Measurements from ENCODE around the gene CEMIP. TPM values are rescaled to one million over a fixed set of nuclear protein-coding genes. Genes with fewer than 3 reads are reported as not detected.

Gene CEMIP
- total RNA-seq, 1 donor from 2014 or later = 6.5 TPM

DNA sequence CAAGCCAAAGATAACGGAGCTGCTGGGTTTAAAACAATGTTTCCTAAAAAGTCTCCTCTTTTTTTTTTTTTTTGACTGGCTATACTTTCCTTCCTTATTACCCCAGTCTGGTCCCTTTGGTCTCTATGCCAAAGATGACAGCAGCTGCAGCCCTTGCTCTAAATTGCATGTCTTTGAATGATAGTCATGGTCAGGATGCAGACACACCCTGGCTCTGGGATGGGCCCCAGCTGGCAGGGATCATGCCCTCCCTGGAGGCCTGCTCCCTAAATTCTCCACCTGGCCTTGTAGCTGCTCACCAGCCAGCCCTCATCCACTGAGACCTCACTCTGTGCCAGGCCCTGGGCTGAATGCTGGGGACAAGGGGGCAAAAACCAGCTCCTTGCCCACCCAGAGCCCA lies 114.6 kb downstream of the CEMIP start:
- no peak for DNase-seq

DNA sequence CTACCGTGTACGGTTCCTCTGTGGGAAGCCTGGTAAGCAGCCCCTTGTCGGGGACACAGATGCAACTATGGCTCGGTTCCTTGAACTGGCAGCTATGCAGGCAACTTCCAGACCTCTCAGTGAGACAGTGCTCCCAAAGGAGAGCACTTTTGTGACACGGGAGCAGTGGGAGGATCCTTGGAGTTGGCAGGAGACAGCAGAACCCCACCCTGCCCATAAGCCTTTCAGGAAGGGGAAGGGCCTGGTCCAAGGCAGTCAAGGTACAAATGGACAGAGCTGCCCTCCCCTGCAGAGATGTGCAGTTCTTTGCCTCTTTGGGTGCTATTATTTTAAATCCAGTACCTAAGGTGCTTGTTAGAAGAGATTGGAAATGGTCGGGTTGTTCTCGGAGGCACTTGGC lies 115.9 kb downstream of the CEMIP start:
- no peak for DNase-seq

DNA sequence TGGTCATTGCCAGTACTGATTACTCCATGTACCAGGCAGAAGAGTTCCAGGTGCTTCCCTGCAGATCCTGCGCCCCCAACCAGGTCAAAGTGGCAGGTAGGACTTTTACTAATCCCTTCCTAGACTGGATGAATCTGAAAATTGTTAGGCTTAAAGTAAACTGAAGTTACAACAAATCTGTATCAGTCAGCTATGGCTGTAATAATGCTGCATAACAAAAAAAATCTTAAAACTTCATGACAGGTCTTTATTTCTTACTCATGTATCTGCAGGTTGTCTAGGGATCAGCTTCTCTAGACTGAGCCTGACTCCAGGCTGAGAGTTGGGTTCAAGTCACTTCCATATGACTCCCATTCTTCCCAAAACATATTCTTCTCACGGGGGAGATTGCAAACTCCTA lies 116.8 kb downstream of the CEMIP start:
- no peak for DNase-seq

DNA sequence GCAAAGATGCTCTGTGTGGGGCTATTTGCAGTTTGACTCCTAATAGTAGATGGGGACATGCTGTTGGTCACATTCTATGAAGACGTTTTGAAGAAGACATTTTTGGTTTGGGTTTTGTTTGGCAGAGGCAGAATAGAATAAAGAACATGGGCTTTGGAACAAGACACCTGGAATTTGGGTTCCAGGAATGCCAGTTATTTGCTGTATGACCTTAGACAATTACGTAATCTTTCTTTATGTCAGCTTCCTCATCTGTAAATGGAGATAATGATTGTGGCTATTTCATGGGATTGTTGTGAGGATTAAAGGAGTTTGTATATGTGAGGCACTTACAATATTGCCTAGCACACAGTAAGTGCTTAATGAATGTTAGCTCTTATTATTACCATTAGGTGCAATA lies 118.9 kb downstream of the CEMIP start:
- DNase-seq = no peak

DNA sequence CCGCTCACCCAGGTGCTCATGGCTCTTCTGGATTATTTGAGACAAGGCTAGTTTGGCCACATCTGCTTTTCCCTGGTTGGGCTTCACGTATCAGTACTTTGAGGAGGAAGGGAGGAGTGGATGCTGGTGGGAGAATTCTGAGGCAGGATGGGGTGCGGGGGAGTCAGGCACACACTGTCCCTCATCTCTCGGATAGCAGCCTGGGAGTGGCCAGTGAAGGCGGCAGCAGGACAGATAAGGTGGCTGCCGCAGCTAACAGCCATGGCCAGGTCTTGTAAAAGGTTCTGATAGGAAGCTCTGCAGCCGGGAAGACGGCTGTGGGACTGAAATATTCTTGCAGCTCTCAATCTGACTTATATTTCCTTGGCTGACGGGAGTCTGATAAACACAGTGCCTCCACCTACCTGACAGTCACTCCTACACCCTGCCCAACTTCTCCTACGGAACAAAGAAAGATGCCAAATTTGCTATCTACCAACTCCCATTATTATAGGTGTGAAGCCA lies 123.2 kb downstream of the CEMIP start:
- DNase-seq = no peak

DNA sequence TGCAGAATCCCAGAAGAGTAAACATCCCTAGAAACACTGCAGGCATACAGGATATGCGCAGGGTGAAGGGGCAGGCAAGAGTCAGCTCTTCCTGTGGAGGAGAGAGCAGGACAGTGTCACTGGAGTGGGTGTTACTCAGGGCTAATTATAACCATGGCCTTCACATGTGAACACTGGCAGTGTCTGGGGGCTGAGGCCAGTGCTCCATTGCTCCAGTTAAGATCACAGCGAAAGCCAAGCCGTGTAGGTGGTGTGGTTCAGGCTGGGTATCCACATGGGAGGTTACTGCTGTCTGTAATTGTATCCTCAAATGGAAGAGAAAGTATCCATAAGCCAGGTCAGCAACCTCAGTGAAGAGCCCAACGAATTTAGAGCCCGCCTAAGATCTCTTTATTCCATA lies 125.8 kb downstream of the CEMIP start:
- DNase-seq = peak; percentile 1

DNA sequence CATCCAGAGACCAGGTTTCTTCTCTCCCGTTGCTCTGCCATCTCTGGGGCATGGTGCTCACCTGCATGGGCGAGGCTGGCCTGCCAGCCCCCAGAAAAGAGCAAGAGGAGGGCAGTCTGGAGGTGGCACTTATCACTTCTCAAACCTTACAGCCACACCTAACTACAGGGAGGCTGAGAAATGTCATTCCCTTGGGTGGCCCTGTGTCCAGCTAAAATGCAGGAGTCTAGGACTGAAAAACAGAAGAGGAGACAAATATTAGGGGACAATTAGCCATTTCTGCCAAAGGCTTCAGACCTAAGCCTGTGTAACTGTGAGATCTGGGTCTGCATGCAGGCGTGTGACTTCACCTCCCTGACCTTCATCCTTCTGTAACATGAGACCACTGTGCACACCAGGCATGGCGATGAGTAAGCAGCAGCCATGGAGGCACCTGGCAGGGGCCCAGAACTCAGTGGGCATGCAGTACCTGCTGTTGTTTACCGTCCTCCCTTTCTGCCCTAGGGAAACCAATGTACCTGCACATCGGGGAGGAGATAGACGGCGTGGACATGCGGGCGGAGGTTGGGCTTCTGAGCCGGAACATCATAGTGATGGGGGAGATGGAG lies 127.1 kb downstream of the CEMIP start:
- DNase-seq = no peak

DNA sequence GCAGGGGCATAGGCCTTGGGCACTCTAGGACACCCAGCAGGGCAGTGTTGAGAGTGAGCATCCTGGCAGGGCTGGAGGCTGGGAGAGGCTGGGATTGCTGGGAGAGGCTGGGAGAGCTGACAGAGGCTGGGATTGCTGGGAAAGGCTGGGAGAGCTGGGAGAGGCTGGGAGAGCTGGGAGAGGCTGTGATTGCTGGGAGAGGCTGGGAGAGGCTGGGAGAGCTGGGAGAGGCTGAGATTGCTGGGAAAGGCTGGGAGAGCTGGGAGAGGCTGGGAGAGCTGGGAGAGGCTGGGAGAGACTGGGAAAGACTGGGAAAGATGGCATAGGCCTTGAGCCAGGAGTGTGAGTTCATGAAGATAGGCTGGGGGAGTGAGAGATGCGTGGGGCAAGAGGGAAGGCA lies 132.7 kb downstream of the CEMIP start:
- no peak for DNase-seq

DNA sequence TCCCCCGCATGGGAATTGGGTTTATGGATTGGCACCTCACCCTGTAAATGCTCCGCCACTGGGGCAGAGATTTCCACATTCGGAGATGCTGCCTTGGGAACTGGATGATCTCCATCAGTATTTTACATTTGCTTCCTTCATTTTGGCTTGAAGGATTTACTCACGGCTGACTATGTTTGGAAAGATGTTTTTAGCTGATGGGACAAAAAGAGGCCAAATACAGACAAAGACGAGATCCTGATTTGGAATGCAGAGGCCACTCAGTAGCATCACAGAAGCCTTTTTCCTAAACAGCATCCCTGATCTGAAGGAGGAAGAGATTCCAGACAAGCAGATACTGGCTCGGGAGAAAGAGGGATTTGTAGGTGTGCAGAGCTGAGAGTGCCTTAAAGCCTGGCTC lies 133.5 kb downstream of the CEMIP start:
- DNase-seq = no peak

DNA sequence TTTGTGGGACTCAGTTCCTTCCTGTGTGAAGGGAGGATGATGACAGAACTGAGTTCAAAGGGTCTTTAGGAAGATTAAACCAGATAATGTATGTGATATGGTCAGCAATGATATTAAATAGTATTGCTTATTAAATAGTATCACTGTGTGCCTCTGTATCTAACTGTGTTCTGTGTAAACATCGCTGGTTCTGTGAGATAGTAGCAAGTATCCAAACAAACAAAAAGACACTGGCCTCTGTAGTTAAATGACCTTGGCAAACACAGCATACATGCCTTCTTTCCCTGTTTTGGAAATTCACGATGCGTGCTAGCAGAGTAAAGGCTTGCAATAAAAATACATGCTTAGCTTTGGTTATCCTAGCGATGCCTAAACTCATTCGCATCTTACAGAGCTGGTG lies 134.4 kb downstream of the CEMIP start:
- no peak for DNase-seq

DNA sequence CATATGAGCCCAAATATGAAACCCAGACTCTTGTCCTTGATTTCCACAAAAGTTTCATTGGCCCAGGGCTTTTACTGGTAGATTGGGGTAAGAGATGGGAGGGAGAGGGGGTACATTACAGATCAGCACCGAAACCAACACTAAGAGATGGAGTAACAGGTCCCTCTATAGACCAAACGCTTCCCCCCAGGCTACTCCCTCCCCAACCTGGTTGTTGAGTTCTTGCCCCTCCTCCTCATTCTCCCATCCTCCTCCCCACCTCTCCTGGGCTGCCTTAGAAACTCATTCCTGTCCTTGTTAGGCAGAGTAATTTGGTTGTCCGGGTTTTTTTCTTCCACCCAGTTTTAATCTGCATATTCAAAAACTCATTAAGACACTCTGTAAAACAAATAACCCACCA lies 136.3 kb downstream of the CEMIP start:
- DNase-seq = no peak

DNA sequence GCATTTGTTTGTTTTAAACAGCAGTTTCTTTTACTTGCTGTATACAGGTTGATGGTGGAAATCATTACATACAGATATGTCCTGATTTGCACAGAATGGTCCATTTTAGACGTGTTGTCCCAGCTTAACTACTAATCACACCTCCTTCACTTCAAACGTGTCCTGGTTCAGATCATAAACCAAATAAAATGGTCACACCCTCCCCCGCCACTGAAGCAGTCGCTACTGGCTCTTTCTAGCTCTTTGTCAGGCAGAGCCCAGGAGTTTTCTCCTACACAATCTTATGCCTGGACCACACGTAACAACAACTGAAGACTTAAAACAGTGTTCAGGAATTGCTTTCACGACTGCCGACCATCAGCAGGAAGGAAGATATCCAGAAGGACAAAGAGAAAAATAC lies 136.9 kb downstream of the CEMIP start:
- DNase-seq = no peak

DNA sequence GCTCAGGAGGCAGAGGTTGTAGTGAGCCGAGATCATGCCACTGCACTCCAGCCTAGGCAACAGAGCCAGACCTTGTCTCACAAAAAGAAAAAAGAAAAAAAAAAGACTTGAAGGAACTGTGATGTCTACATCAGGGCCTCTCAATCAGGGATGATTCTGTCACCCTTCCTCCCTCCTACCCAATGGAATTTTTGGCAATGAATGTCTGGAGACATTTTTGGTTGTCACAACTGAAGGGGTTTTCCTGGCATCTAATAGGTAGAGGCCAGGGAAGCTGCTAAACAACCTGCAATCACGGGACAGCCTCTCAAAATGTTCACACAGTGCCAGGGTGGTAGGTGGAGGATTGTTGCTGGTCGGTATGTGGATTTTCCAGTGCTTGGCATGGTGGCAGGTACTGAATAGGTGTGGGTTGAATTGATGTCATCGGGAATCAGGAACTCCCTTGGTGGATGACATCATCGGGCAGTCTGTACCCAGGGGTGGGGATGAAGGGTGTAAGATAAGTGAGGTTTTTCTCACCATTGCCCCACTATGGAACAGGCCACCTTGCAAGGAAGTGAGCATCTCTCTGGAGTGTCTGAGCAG lies 139.1 kb downstream of the CEMIP start:
- no peak for DNase-seq

DNA sequence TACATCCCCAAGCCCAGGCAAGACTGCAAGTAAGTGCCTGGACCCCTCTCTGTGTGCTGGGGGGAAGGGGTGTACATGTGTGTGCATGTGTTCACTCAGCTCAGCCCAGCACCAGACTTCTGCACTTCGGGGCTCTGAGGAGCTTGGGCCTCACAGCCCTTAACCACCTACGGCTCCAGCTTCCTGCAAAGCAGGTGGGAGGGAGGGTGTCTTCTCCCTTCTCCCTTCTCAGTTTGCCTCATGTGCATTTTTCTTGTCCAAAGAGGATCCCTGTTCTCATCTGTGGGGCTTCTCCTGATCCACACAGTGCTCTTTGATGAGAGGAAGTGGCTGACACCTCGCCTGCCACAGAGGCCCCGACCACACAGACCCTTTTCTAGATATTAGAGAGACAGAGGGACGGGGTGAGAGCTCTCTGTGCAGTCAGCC lies 141.1 kb downstream of the CEMIP start:
- DNase-seq = no peak

DNA sequence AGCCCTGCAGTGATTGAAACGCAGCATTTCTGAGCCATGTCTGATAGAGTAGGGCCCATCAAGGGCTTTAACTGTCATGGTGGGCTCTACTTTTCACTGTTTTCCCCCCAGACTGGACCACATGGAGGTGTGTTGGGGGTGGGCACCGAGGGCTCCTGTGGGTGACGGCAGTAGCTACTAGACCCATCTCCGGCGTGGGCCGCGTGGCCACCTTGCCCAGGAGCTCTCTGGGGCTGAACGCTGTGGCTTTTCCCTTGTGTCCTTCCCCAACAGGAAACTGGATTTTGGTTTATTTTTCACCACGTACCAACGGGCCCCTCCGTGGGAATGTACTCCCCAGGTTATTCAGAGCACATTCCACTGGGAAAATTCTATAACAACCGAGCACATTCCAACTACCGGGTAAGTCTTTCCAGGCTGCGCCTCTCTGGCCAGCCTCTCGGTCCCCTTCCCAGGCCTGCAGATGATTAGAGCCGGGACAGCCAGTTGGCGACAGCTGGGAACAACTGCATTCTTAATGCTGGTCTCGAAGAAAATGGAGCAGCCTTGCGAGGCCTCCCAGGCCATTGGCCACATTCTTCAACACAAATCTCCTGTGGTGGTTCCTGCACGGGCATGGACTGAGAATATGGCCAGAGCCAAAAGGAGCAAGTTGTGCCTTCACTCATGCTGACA lies 142.7 kb downstream of the CEMIP start:
- DNase-seq = no peak

DNA sequence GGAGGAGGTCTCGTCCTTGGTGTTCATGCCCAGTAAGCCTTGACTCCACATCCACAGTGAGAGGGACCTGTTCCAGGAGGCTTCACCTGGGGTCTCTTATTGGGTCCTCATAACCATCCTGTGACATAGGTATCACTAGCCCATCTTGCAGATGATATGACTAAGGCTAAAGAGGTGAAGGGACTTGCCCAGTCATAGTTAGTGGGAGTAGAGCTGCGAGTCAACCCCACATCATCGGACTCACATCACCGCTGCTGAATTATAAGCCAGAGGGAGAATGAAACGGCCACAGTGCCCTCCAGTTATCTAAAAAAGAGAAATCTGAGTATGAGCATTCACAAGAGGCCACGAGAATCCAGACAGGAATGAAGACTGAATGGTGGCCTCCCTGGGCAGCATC lies 144.5 kb downstream of the CEMIP start:
- DNase-seq = no peak

DNA sequence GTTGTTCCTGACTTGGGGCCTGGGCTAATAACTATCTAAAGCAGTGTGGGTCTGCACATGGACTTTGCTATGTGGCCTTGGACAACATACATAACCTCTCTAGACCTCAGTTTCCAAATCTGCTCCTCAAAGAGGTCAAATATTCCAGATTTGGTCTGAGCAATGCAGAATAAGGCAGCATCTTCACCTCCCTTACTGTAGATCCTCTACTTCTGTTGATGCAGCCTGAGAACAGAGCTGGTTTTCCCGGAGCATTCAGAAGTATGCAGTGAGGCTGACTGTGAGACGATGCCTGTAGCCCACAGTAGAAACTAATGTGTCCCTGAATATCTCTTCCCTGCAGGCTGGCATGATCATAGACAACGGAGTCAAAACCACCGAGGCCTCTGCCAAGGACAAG lies 145.1 kb downstream of the CEMIP start:
- no peak for DNase-seq

DNA sequence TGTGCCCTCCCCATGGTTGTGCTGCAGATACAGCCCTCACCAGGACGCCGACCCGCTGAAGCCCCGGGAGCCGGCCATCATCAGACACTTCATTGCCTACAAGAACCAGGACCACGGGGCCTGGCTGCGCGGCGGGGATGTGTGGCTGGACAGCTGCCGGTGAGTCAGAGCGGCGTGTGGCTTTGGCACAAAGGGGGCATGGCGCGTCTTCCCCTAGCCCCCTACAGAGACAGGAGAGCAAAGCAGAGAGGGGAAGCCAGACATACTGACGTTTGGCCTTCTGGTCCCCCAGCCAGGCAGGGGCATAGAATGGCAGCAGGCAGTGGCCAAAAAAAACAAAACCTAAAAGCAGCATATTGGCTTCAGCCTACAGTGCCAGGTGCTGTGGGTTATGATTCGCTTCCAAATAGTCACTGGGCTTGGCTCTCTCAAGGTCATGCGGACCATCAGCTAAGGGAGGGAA lies 146.5 kb downstream of the CEMIP start:
- DNase-seq = no peak

DNA sequence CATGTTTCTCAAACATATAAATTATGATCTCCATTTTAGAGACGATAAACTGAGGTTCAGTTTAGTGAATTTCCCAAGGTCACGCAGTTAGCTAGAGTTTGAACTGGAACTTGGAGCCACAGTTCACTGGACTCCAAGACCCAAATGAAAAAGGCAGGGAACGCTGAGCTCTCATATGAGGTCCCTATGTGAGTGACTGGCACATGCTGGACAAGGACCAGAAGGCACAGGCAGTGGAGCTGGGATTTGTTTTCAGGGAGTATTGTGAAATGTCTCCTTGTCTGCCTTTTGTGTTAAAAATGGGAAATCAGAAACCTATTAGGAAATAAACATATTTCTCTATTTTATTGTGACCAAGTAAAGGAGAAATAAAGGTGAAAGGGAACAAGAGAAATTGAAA lies 147.0 kb downstream of the CEMIP start:
- no peak for DNase-seq

DNA sequence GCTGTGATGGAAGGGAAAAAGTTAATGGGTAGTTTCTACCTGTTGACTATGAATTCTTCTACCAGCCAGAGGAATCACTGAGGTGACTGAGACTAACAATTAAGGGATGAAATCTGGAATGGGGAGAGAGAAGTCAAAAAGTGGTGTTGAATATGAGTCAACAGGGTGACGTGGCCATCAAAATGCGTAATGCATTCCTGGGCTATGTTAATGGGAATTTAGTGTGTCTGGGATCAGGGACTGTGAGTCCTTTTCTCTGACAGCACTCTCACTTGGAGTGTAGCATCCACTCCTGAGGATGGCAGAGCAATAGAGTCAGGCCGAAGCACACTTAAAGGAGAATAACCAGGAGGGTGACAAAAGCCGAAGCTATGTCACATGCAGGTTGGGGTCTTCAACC lies 150.1 kb downstream of the CEMIP start:
- no peak for DNase-seq

DNA sequence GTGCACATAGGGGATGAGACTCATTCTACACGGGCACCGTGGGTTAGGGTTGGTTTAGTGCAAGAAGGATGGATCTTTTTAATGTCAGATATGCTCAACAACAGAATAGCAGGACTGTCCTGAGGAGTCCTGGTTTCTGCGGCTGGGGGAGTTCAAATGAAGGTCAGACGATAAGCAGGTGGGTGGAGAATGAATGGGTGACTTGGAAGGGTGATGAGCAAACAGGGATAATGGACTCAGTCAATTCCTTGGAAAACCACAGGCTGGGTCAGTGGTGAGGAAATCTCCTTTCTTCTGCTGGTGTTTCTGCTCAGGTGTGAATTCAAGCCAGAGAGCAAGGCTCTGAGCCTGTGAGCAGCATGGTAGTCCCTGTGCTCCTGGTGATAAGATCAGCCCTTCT lies 150.5 kb downstream of the CEMIP start:
- DNase-seq = no peak

DNA sequence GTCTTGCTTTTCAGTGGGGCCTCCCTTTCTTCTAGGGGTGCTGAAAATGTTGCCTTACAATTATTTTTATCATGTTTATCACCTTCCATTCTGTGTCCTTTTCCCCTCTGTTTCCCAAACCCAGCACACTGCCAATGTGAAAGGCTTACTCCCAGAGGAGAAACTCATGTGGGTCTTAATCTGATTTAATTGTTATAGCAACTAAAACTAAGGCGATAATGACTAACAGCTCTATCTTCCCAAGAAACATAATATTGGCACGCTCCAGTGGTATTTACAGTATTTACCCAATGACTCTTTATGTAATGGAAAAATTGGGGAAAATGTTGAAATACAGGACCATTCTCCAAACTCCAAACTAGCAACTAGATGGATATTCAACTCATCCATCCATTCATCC lies 152.0 kb downstream of the CEMIP start:
- no peak for DNase-seq

DNA sequence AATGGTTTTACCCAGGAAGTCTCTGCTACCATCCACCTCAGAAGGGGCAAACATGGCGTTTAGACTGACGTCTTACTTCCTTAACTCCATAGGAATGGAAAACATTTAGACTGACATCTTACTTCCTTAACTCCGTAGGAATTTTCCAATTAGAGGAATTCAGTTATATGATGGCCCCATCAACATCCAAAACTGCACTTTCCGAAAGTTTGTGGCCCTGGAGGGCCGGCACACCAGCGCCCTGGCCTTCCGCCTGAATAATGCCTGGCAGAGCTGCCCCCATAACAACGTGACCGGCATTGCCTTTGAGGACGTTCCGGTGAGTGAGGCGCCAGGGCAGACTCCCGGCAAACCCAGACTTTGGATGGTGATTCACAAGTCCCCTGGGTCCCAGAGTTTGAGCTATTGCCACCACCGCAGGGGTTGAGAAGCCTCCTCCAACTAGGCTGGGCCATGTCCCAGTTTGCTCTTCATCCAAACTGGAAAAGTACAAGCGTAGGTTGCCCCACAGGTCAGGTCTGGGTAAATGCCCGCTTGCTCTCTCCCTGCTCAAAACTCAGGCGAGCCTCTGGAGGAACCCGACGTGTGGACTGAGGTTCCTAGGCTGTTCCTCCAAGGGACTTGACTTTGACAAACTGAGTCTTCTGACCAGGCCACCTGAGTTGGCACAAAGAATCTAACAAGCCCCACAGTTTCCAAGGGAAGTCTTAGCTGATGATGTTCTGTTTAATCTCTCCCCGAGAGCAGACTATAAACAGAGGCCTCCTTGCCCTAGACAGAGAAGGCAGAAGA lies 152.7 kb downstream of the CEMIP start:
- no peak for DNase-seq
